Measurements from ENCODE around the gene DICER1. TPM values are rescaled to one million over a fixed set of nuclear protein-coding genes. Genes with fewer than 3 reads are reported as not detected.

The DICER1 gene
- total and polyA plus RNA-seq, 9 of the 15 experiments (the other 6 are each of a cell fraction or from before 2014, with no cell fraction given) = 2.5 to 23.2 (median 12.4) TPM

GRCh38 chr14:95190857-95191256, 33.5 kb upstream of the DICER1 start:
- POLR2A ChIA-PET = no interaction called here
- CTCF ChIA-PET (ENCODE audit: low intra/inter-chr PET ratio) = no interaction called here

More at GRCh38 chr14:95190857-95191256, 33.5 kb upstream of the DICER1 start:
- no peak for ATAC-seq
- no peak for DNase-seq (ENCODE audit: extremely low read depth in 1 of 4, low spot score in 3 of 4)
- Histone ChIP-seq H3K9me3 (replicated peaks; ENCODE audit: control insufficient read depth, insufficient read depth, low read depth, low read length) (no peaks in the 10 kb centered on the region), H3K4me3 (no peak overlapping the region), H3K9me1 (ENCODE audit: control insufficient read depth, insufficient read depth, low read length) (no peaks in the 10 kb centered on the region), H3K9ac (ENCODE audit: insufficient read depth in 1 of 2, low read depth in 2 of 2, low read length in 2 of 2) (no peak overlapping the region), H3K36me3 (ENCODE audit: control insufficient read depth, insufficient read depth, low read length) (no peaks in the 10 kb centered on the region), H3K4me1 (replicated peaks in 1 of 2; ENCODE audit: control insufficient read depth in 2 of 2, insufficient read depth in 2 of 2, low read length in 2 of 2) (peaks cover 0 to 6% of the 10 kb centered on the region in 2 experiments; a peak in 1 of 5 replicates), H3K4me2 (ENCODE audit: insufficient read depth, low read length) (no peak overlapping the region), H3K27me3 (ENCODE audit: control insufficient read depth in 2 of 2, insufficient read depth in 2 of 2, low read length in 2 of 2) (peaks cover 3 to 33% of the 10 kb centered on the region in 2 experiments; a peak in 3 of 5 replicates), H4K20me1 (replicated peaks; ENCODE audit: control insufficient read depth, insufficient read depth, low read length) (no peaks in the 10 kb centered on the region), H3K79me2 (ENCODE audit: control insufficient read depth, insufficient read depth, low read length) (no peaks in the 10 kb centered on the region), H3K27ac (ENCODE audit: extremely low read depth, low read depth, low read length) (no peak overlapping the region), H2AFZ (ENCODE audit: low read depth, low read length) (no peak overlapping the region)
- 0% methylated on average over 6 of the region's 7 CpGs for WGBS (ENCODE audit: insufficient coverage, low coverage, missing lambda C conversion rate)
- TF ChIP-seq NCOR1 (IDR thresholded peaks at IDR 0.05) (no peak), MAZ (CRISPR knock-in tag; conservative IDR thresholded peaks at IDR 0.05 in 1 of 2, IDR thresholded peaks at IDR 0.05 in 1 of 2) (no peak), FUS (optimal IDR thresholded peaks at IDR 0.05; ENCODE audit: low read depth, low read length) (no peak), TAL1 (IDR thresholded peaks at IDR 0.05) (no peak), ZNF253 (CRISPR knock-in tag; conservative IDR thresholded peaks at IDR 0.05) (no peak), SIN3B (IDR thresholded peaks at IDR 0.05; ENCODE audit: low read depth) (no peak), MCM3 (IDR thresholded peaks at IDR 0.05) (no peak), ZBTB34 (CRISPR knock-in tag; IDR thresholded peaks at IDR 0.05) (no peak), ZNF384 (IDR thresholded peaks at IDR 0.05; ENCODE audit: low read depth, low read length) (no peak), U2AF2 (optimal IDR thresholded peaks at IDR 0.05; ENCODE audit: low read depth, low read length) (no peak), ZNF184 (CRISPR knock-in tag; IDR thresholded peaks at IDR 0.05) (no peak), MEIS2 (IDR thresholded peaks at IDR 0.05; ENCODE audit: partially characterized antibody) (no peak), CSDE1 (IDR thresholded peaks at IDR 0.05) (no peak), RFX5 (IDR thresholded peaks at IDR 0.05; ENCODE audit: low read depth, low read length) (no peak), RBM22 (IDR thresholded peaks at IDR 0.05; ENCODE audit: low read depth, low read length, poor library complexity, severe bottlenecking) (no peak)
- intact Hi-C loops (cut with micrococcal nuclease) (loop anchor here (10.0 kb wide), 1 partner anchor 96 kb away; no protein-coding TSS in a partner anchor), in situ Hi-C loops (cut with MboI) (no loop called here)
- no peak for FAIRE-seq
- no TSS peak for BruUV-seq (replicated peaks)

Data from K562 (cell line).